Cardiac fibroblast (primary cell): ENCODE data around the gene TMEM150C.

Experiments used
- DNase-seq, 2 donors: peaks; one replicate each; pipeline versions ENCODE4 v3.0.0 to v3.0.0-alpha.2; 2010; ENCODE audit warnings: low read depth in 2 of 2
- H3K4me3 ChIP-seq, 2 donors: replicated peaks in 1 of 2; 1 replicate in 1 of 2; 2 replicates in 1 of 2; pipeline ENCODE4 v1.5.1; 2011; ENCODE audit warnings: low read depth in 2 of 2, low read length in 2 of 2, mild to moderate bottlenecking in 2 of 2, moderate library complexity in 1 of 2
- CTCF ChIP-seq: IDR thresholded peaks from one replicate; pipeline ENCODE4 v1.5.1; 2011; ENCODE audit warnings: low read depth, mild to moderate bottlenecking, low read length, inconsistent platforms

Gene TMEM150C

GRCh38 chr4:82561786-82562563 is at the start of gene TMEM150C:
TMEM150C (minus strand) TSS chr4:82561988; CDS start chr4:82504657, 57,331 bp downstream.
- peak; percentile 11 to 33 for DNase-seq
- TF ChIP-seq CTCF: no peak
- H3K4me3 ChIP-seq: peak within 1 kb of the TSS; percentile 49 to 51

- no peak overlapping the region for H3K4me3 ChIP-seq
- no peak for DNase-seq
- TF ChIP-seq CTCF: no peak
Measured at GRCh38 chr4:82611527-82611926, 49.7 kb upstream of the TMEM150C start.

GRCh38 chr4:82610041-82610440 is 48.3 kb upstream of the TMEM150C start:
- H3K4me3 ChIP-seq: no peak overlapping the region
- DNase-seq: no peak
- no peak for TF ChIP-seq CTCF

- H3K4me3 ChIP-seq: no peak overlapping the region
- no peak for DNase-seq
- no peak for TF ChIP-seq CTCF
Measured at GRCh38 chr4:82606622-82607021, 44.8 kb upstream of the TMEM150C start.

- H3K4me3 ChIP-seq: no peak overlapping the region
- no peak for DNase-seq
- no peak for TF ChIP-seq CTCF
Measured at GRCh38 chr4:82604522-82604921, 42.7 kb upstream of the TMEM150C start.

GRCh38 chr4:82601242-82602015 is 39.6 kb upstream of the TMEM150C start:
- H3K4me3 ChIP-seq: no peak overlapping the region
- DNase-seq: peak; percentile 13 to 21
- TF ChIP-seq CTCF: no peak
